GM13976 (cell line): ENCODE results near the gene TGM3.

ENCODE experiments used
- DNase-seq: peaks from one replicate; pipeline ENCODE4 v3.0.0; 2012; ENCODE audit warnings: low spot score
- CTCF ChIP-seq: IDR thresholded peaks from 2 replicates; pipeline ENCODE4 v1.5.1; 2012; ENCODE audit warnings: borderline replicate concordance, mild to moderate bottlenecking; ENCODE audit not compliant: insufficient read depth; ENCODE audit errors: extremely low read depth, missing control alignments, control extremely low read depth
- in situ Hi-C: fragments of 300-500 bp; cut with MboI; formaldehyde crosslinking; loops from one replicate; pipeline ENCODE4 v1.12.0; 2022; ENCODE audit warnings: low sequenced_read_pairs, mixed read lengths, inconsistent platforms; ENCODE audit not compliant: unreplicated experiment

Gene TGM3

GRCh38 chr20:2338411-2339066, 42.7 kb downstream of the TGM3 start:
- no peak for DNase-seq
- in situ Hi-C loops: no loop called here
- no peak for TF ChIP-seq CTCF

- in situ Hi-C loops: no loop called here
- no peak for DNase-seq
- TF ChIP-seq CTCF: no peak
Measured at GRCh38 chr20:2340136-2340535, 44.3 kb downstream of the TGM3 start.

GRCh38 chr20:2340823-2341222, 45.0 kb downstream of the TGM3 start:
- in situ Hi-C loops: no loop called here

GRCh38 chr20:2341336-2341735, 45.5 kb downstream of the TGM3 start:
- in situ Hi-C loops: no loop called here
- DNase-seq: no peak
- TF ChIP-seq CTCF: no peak

More at GRCh38 chr20:2340823-2341222, 45.0 kb downstream of the TGM3 start:
- TF ChIP-seq CTCF: no peak
- no peak for DNase-seq

GRCh38 chr20:2342243-2342642, 46.4 kb downstream of the TGM3 start:
- in situ Hi-C loops: no loop called here
- TF ChIP-seq CTCF: no peak
- DNase-seq: no peak

GRCh38 chr20:2346188-2346587, 50.4 kb downstream of the TGM3 start:
- no peak for TF ChIP-seq CTCF
- in situ Hi-C loops: no loop called here
- DNase-seq: no peak
